ENCODE results near the gene PCCA.
"Not testable (repeated sequence)": the region's sequence is repeated elsewhere in the genome, so short reads cannot be mapped to it uniquely, and the experiment has no call there.

PCCA gene

GRCh38 chr13:100315522-100315921 is 226.6 kb downstream of the PCCA start:
- DNase-seq = no peak

- not testable (repeated sequence) for DNase-seq
Observed at GRCh38 chr13:100318473-100318872, 229.6 kb downstream of the PCCA start.

- DNase-seq = no peak
Observed at GRCh38 chr13:100323937-100324336, 235.0 kb downstream of the PCCA start.

GRCh38 chr13:100330662-100331061 is 241.8 kb downstream of the PCCA start:
- no peak for DNase-seq

GRCh38 chr13:100333141-100333540 is 244.2 kb downstream of the PCCA start:
- no peak for DNase-seq

- DNase-seq = no peak
Observed at GRCh38 chr13:100334214-100334613, 245.3 kb downstream of the PCCA start.

- DNase-seq = no peak
Observed at GRCh38 chr13:100336795-100337516, 248.1 kb downstream of the PCCA start.

- DNase-seq = no peak
Observed at GRCh38 chr13:100338275-100338674, 249.4 kb downstream of the PCCA start.

GRCh38 chr13:100339411-100339940 is 250.6 kb downstream of the PCCA start:
- DNase-seq = no peak

- DNase-seq = no peak
Observed at GRCh38 chr13:100340865-100341264, 252.0 kb downstream of the PCCA start.

- DNase-seq = no peak
Observed at GRCh38 chr13:100341327-100341726, 252.4 kb downstream of the PCCA start.

GRCh38 chr13:100344544-100344943 is 255.7 kb downstream of the PCCA start:
- DNase-seq = no peak

GRCh38 chr13:100347968-100348367 is 259.1 kb downstream of the PCCA start:
- DNase-seq = no peak

GRCh38 chr13:100349594-100349993 is 260.7 kb downstream of the PCCA start:
- no peak for DNase-seq

GRCh38 chr13:100350601-100351000 is 261.7 kb downstream of the PCCA start:
- no peak for DNase-seq

GRCh38 chr13:100356426-100356825 is 267.5 kb downstream of the PCCA start:
- no peak for DNase-seq

GRCh38 chr13:100356889-100357288 is 268.0 kb downstream of the PCCA start:
- no peak for DNase-seq

GRCh38 chr13:100357764-100358163 is 268.9 kb downstream of the PCCA start:
- DNase-seq = no peak

GRCh38 chr13:100361504-100361903 is 272.6 kb downstream of the PCCA start:
- DNase-seq = no peak

GRCh38 chr13:100362371-100362770 is 273.5 kb downstream of the PCCA start:
- DNase-seq = no peak

- no peak for DNase-seq
Observed at GRCh38 chr13:100362781-100363180, 273.9 kb downstream of the PCCA start.

GRCh38 chr13:100363285-100363711 is 274.4 kb downstream of the PCCA start:
- DNase-seq = no peak

GRCh38 chr13:100363874-100364273 is 275.0 kb downstream of the PCCA start:
- DNase-seq = no peak

- no peak for DNase-seq
Observed at GRCh38 chr13:100364591-100364990, 275.7 kb downstream of the PCCA start.

- DNase-seq = no peak
Observed at GRCh38 chr13:100365680-100366079, 276.8 kb downstream of the PCCA start.
